K562 (cell line): ENCODE data around the gene PTPN7. TPM values are rescaled to one million over a fixed set of nuclear protein-coding genes. Genes with fewer than 3 reads are reported as not detected.
A peak's percentile ranks its signal among the peaks of the same experiment; 100 is the strongest.

Source experiments
- ARID1B ChIP-seq: fragments of 450-650 bp; IDR thresholded peaks from 2 replicates; pipeline ENCODE4 v1.6.1; 2016; ENCODE audit warnings: antibody characterized with exemption, mild to moderate bottlenecking, inconsistent platforms
- CAMTA2 ChIP-seq: fragments of 250-450 bp; sonication (Bioruptor Pico); conservative IDR thresholded peaks from 2 replicates; pipeline ENCODE4 v1.5.1; 2022
- CBFA2T2 ChIP-seq: fragments of 450-650 bp; conservative IDR thresholded peaks from 2 replicates; pipeline ENCODE4 v1.6.1; 2017; ENCODE audit warnings: mild to moderate bottlenecking
- CBFA2T3 ChIP-seq: fragments of 450-650 bp; IDR thresholded peaks from 2 replicates; pipeline ENCODE4 v1.6.1; 2017
- CBX8 ChIP-seq: fragments of 200-600 bp; sonication (generic); IDR thresholded peaks from 2 replicates; pipeline ENCODE4 v1.6.1; 2012; ENCODE audit warnings: borderline replicate concordance, mixed run types, low read depth, mild to moderate bottlenecking, moderate library complexity, mixed read lengths, low read length, control low read depth, inconsistent platforms; ENCODE audit not compliant: poor library complexity, severe bottlenecking; ENCODE audit errors: extremely low read depth
- DNMT1 ChIP-seq: fragments of 450-650 bp; IDR thresholded peaks from 2 replicates; pipeline ENCODE4 v1.6.1; 2016; ENCODE audit warnings: antibody characterized with exemption, mild to moderate bottlenecking
- E2F5 ChIP-seq: sonication (generic); formaldehyde crosslinking; IDR thresholded peaks from 2 replicates; pipeline ENCODE4 v1.8.0; 2022; ENCODE audit warnings: mild to moderate bottlenecking, missing genetic modification reagents
- FOS ChIP-seq: IDR thresholded peaks from 3 replicates; pipeline ENCODE4 v1.6.1; 2011; ENCODE audit not compliant: insufficient read length; ENCODE audit errors: extremely low read depth
- FOXJ2 ChIP-seq: fragments of 200-800 bp; sonication (Bioruptor generic); IDR thresholded peaks from 2 replicates; pipeline ENCODE4 v1.6.1; 2016; ENCODE audit warnings: missing genetic modification characterization, missing compliant biosample characterization
- GATAD2A ChIP-seq: fragments of 450-650 bp; IDR thresholded peaks from 2 replicates; pipeline ENCODE4 v1.6.1; 2017
- GTF2E2 ChIP-seq: fragments of 200-800 bp; sonication (Bioruptor generic); IDR thresholded peaks from 2 replicates; pipeline ENCODE4 v1.6.1; 2016; ENCODE audit warnings: missing genetic modification characterization, missing compliant biosample characterization
- HDAC2 ChIP-seq: fragments of 450-650 bp; IDR thresholded peaks from 2 replicates; pipeline ENCODE4 v1.6.1; 2016; ENCODE audit warnings: mild to moderate bottlenecking
- IRF1 ChIP-seq: sonication (generic); formaldehyde crosslinking; IDR thresholded peaks from 2 replicates; pipeline ENCODE4 v1.8.0; 2022; ENCODE audit warnings: missing genetic modification reagents, mild to moderate bottlenecking, borderline replicate concordance
- JUN ChIP-seq, 2 experiments: sonication (generic) in 1 of 2; formaldehyde crosslinking in 1 of 2; IDR thresholded peaks; 2 replicates each; pipeline versions ENCODE4 v1.6.1 to v1.8.0; 2012 to 2022; ENCODE audit warnings: borderline replicate concordance in 2 of 2, mild to moderate bottlenecking in 2 of 2, improper control_type of control experiment in 1 of 2, low read depth in 1 of 2, low read length in 1 of 2, missing genetic modification reagents in 1 of 2
- LEF1 ChIP-seq: fragments of 450-650 bp; IDR thresholded peaks from 2 replicates; pipeline ENCODE4 v1.6.1; 2016; ENCODE audit warnings: mild to moderate bottlenecking
- NFRKB ChIP-seq: fragments of 450-650 bp; IDR thresholded peaks from 2 replicates; pipeline ENCODE4 v1.6.1; 2016; ENCODE audit warnings: low read depth
- PRPF4 ChIP-seq: fragments of 200-400 bp; formaldehyde crosslinking; IDR thresholded peaks from one replicate; pipeline ENCODE4 v1.6.1; 2017; ENCODE audit warnings: low read length, low read depth, mild to moderate bottlenecking; ENCODE audit not compliant: insufficient read depth, poor library complexity, severe bottlenecking
- SMAD3 ChIP-seq: fragments of 450-650 bp; formaldehyde crosslinking; conservative IDR thresholded peaks from 2 replicates; pipeline ENCODE4 v1.4.0; 2020; ENCODE audit warnings: mild to moderate bottlenecking
- TOE1 ChIP-seq, 2 experiments: fragments of 450-650 bp in 1 of 2; sonication (generic) in 1 of 2; formaldehyde crosslinking in 1 of 2; IDR thresholded peaks; 2 replicates each; pipeline versions ENCODE4 v1.7.1 to v1.8.0; 2016 to 2022; ENCODE audit warnings: borderline replicate concordance in 2 of 2, mild to moderate bottlenecking in 2 of 2, antibody characterized with exemption in 1 of 2, inconsistent platforms in 1 of 2, low read depth in 1 of 2, missing genetic modification reagents in 1 of 2, moderate library complexity in 1 of 2
- ZBTB8A ChIP-seq: fragments of 450-650 bp; IDR thresholded peaks from 2 replicates; pipeline ENCODE4 v1.6.1; 2018; ENCODE audit warnings: mild to moderate bottlenecking, moderate library complexity; ENCODE audit not compliant: partially characterized antibody
- ZEB2 ChIP-seq: fragments of 450-650 bp; IDR thresholded peaks from 2 replicates; pipeline ENCODE4 v1.6.1; 2016
- ZNF740 ChIP-seq, 3 experiments: fragments of 200-800 bp in 1 of 3; sonication (Bioruptor generic) in 1 of 3; sonication (generic) in 1 of 3; formaldehyde crosslinking in 1 of 3; IDR thresholded peaks; 2 replicates each; pipeline versions ENCODE4 v1.6.1 to v1.8.0; 2016 to 2022; ENCODE audit warnings: mild to moderate bottlenecking in 2 of 3, missing compliant biosample characterization in 2 of 3, missing genetic modification characterization in 2 of 3, missing genetic modification reagents in 1 of 3
- polyA plus RNA-seq, 8 experiments: library from polyadenylated mRNA; depleted of rRNA in 4 of 8; stranded (reverse) in 5 of 8; unstranded in 3 of 8; fragments of >200 nt; fragmentation: Nextera tagmentation in 2 of 8; fragmentation: Illumina TruSeq in 1 of 8; extraction: Ambion mirVana in 2 of 8; extraction: Trizol in 1 of 8; gene quantifications; 2 replicates each; pipeline versions ENCODE4 v1.2.1 to v1.2.3, GENCODE V29; 2011 to 2014; ENCODE audit warnings: inconsistent platforms in 1 of 8, missing spikeins in 1 of 8
- total RNA-seq, 7 experiments: library from RNA; depleted of rRNA in 6 of 7; stranded (reverse); fragments of >200 nt in 6 of 7; fragmentation: Illumina TruSeq in 2 of 7; extraction: Trizol in 2 of 7; gene quantifications; 2 replicates each; pipeline versions ENCODE4 v1.2.1 to v1.2.3, GENCODE V29; 2011 to 2021; ENCODE audit warnings: low replicate concordance in 1 of 7
- TF ChIP-seq, protein P1 (sequence below): fragments of 450-650 bp; IDR thresholded peaks from one replicate; pipeline ENCODE4 v1.6.1; 2018; ENCODE audit warnings: mild to moderate bottlenecking, moderate library complexity; ENCODE audit not compliant: partially characterized antibody

Gene PTPN7
- total and polyA plus RNA-seq, 9 of the 15 experiments (the other 6 are each of a cell fraction or from before 2014, with no cell fraction given), result 18.7 to 144 (median 120) TPM

DNA sequence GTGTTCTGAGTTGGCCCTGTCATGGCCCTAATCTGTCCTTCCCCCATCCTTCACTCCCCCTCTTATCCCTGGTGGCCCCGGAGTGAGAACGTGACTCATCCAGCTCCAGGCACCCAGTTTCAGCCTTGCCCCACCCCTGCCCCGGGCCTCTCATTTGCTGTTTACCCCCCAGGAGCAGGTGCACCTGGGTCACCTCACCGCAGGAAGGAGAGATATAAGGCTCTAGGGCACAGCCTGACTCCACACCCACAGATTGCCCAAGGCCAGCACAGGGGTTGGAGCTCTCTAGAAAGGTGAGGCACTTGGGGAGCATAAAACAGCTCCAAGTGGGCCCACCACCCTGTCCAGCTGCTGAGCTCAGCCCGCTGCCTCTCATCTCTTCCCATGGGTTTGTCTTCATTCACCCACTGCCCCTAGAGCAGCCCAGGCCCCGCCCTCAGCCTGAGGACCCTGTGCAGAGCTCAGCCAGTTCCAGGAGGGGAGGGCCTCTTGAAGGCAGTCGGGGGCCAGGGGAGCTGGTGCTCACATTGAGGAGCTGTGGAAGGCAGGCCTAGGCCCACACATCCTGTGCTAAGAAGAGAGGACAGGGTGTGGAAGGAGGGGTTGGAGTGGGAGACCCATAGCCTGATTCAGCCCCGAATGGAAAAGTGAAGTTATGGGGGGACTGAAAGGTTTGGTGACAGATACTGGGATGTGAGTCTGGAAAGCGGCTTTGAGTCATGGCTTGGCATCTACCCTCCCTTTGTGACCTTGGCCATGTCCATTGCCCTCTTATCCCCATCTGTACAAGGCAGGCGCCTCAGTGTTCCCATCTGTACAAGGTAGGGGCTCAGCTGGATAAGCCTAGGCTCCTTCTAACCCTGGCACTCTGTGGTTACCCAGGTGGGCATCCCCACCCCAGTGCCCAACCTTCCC is 53.8 kb downstream of the PTPN7 start (continued):
- TF ChIP-seq FOS, result peak; percentile 33
- TF ChIP-seq GATAD2A, result 0 out of 2 replicates have a peak, but pooled peaks have one; percentile 41
- TF ChIP-seq E2F5, result no peak
- no peak for TF ChIP-seq ZBTB8A
- TF ChIP-seq IRF1 (CRISPR knock-in tag), result no peak
- TF ChIP-seq CBFA2T3, result peak; percentile 77
- TF ChIP-seq ARID1B, result peak; percentile 87
- no peak for TF ChIP-seq CAMTA2 (CRISPR knock-in tag)
- TF ChIP-seq CBFA2T2, result peak; percentile 66
- TF ChIP-seq ZNF740 (CRISPR knock-in tag; IDR thresholded peaks at IDR 0.05), result 0 out of 2 replicates have a peak, but pooled peaks have one; percentile 71
- TF ChIP-seq ZNF740 (tag; IDR thresholded peaks at IDR 0.05), result peak in 1 of 2 experiments; percentile 1; a peak in 1 of 4 replicates
- TF ChIP-seq DNMT1, result no peak
- no peak for TF ChIP-seq SMAD3 (CRISPR knock-in tag)
- peak; percentile 87 for TF ChIP-seq ZEB2
- TF ChIP-seq NFRKB, result no peak
- no peak for TF ChIP-seq PRPF4
- peak; percentile 91 for TF ChIP-seq JUN (IDR thresholded peaks at IDR 0.05; ENCODE audit: borderline replicate concordance, low read depth, low read length)
- 0 out of 2 replicates have a peak, but pooled peaks have one; percentile 14 for TF ChIP-seq JUN (CRISPR knock-in tag; IDR thresholded peaks at IDR 0.05; ENCODE audit: borderline replicate concordance)
- TF ChIP-seq CBX8, result no peak
- no peak for TF ChIP-seq GTF2E2 (tag)
- no peak for TF ChIP-seq FOXJ2 (tag)
- peak; percentile 41; the same call in 1 of the 2 replicates for TF ChIP-seq HDAC2
- TF ChIP-seq, protein P1, sequence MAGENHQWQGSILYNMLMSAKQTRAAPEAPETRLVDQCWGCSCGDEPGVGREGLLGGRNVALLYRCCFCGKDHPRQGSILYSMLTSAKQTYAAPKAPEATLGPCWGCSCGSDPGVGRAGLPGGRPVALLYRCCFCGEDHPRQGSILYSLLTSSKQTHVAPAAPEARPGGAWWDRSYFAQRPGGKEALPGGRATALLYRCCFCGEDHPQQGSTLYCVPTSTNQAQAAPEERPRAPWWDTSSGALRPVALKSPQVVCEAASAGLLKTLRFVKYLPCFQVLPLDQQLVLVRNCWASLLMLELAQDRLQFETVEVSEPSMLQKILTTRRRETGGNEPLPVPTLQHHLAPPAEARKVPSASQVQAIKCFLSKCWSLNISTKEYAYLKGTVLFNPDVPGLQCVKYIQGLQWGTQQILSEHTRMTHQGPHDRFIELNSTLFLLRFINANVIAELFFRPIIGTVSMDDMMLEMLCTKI, result no peak
- peak; percentile 7; the same call in 1 of the 2 replicates for TF ChIP-seq TOE1 (IDR thresholded peaks at IDR 0.05; ENCODE audit: borderline replicate concordance)
- no peak for TF ChIP-seq TOE1 (CRISPR knock-in tag; IDR thresholded peaks at IDR 0.05; ENCODE audit: borderline replicate concordance, low read depth)
- TF ChIP-seq LEF1, result no peak; the same call in none of the 2 replicates
